HG03354 (cell line): ENCODE results near the gene CLCN7.
A peak's percentile ranks its signal among the peaks of the same experiment; 100 is the strongest.

ENCODE experiments used
- ATAC-seq: cut with Tn5 transposase; IDR thresholded peaks from one replicate; pipeline ENCODE4 v1.9.1; 2021; ENCODE audit warnings: mild to moderate bottlenecking; ENCODE audit not compliant: unreplicated experiment, poor library complexity, severe bottlenecking

CLCN7 gene

GRCh38 chr16:1420111-1420539, 54.7 kb downstream of the CLCN7 start:
- ATAC-seq = no peak

- ATAC-seq = no peak
Observed at GRCh38 chr16:1416521-1416941, 58.3 kb downstream of the CLCN7 start.

- ATAC-seq = peak; percentile 58
Observed at GRCh38 chr16:1414532-1415260, 60.1 kb downstream of the CLCN7 start, which contains the start of gene UNKL. Gene UNKL (minus strand): TSS chr16:1414704. CDS start chr16:1414691, 13 bp downstream.

GRCh38 chr16:1413684-1414531, 60.9 kb downstream of the CLCN7 start:
- peak; percentile 38 for ATAC-seq

- ATAC-seq = no peak
Observed at GRCh38 chr16:1412847-1413246, 62.0 kb downstream of the CLCN7 start.

DNA sequence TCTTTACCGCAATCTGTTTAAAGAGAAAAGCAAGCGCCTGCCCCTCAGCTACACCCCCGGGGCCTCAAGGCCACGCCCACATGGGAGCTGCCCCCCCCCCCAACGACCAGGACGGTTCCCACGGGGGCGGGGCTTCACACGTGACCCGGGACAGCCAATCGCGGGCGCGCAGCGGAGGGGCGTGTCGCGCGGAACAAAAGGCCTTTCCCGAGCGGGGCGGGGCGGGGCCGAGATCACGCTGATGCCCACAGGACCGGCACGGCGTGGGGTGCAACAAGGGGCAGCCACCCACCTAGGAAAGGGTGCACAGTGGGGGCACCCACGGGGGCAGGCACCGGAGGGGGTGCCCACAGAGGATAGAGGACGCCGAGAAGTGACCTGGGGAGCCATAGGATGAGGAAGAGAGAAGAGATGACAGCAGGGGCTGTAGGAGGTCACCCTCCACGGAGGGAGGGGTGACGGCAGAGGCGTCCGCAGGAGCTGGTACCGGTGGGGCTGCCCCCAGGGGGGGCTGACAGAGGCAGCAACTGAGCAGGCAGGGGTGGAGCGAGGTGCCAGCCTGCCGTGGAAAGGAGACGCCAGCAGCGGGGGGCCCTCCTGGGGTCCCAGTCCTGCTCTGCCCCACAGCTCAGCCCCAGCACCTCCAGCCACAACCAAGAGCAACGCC, 66.5 kb downstream of the CLCN7 start:
- ATAC-seq = peak; percentile 76

DNA sequence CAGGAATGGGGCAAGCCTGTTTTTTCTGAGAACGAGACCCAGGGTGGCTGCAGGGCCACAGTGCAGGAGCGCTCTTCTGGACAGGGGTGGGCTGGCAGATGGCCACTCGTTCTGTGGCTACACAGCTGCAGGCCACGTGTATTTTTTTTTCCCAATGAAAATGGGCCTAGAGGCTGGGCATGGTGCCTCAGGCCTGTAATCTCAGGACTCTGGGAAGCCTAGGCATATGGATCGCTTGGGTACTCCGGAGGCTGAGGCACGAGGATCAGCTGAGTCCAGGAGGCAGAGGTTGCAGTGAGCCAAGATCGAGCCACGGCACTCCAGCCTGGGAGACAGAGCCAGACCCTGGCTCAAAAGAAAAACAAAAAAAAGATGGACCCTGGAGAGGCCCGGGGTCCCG, 67.1 kb downstream of the CLCN7 start:
- ATAC-seq = no peak

GRCh38 chr16:1403733-1404132, 71.1 kb downstream of the CLCN7 start:
- ATAC-seq = no peak

- no peak for ATAC-seq
Observed at GRCh38 chr16:1403036-1403435, 71.8 kb downstream of the CLCN7 start.

DNA sequence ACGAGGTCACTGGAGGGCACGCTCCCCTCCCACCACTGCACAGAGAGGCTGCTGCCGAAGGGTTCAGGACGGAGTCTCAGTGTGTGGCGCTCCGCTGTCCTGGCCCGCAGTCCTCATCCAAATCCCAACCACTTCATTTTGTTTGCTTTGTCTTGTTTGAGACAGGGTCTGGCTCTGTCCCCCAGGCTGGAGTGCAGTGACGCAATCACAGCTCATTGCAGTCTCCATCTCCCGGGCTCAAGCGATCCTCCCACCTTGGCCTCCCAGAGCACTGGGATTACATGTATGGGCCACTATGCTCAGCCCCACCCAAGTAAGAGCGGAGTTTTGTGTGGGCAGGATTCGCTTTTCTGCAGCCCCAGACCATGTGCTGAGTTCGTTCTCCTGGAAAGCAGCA, 73.1 kb downstream of the CLCN7 start:
- ATAC-seq = no peak

DNA sequence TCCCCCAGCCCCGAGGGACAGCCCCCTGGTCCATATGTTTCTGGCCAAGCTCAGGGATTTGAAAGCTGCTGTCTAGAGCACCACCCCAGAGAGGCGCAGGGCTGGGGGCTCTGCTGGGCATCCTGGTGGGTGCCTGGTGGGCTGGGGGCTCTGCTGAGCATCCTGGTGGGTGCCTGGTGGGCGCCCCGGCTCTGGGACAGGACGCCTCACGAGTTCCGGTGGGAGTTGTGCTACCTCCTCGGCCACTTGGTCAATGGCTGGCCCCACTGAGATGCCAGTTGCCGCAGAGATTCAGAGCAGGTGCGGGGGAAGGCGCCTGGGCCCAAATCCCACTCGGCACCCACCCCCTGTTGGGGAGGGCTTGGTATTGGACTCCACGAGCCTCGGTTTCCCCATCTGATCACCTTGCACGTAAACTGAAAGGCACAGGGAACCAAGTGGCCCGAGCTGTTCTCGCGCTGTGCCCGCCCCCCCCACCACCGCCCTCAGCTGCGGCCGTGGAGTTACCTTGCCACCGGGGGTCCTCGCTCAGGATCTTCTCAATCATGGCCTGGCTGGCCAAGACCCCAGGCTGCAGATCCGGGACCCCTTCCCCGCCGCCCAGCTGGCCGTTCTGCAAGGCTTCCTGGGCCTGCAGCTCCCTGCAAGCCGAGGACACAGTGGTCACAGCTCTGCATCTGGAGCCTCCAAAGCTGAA, 73.6 kb downstream of the CLCN7 start:
- no peak for ATAC-seq

- ATAC-seq = no peak
Observed at GRCh38 chr16:1398826-1399581, 75.8 kb downstream of the CLCN7 start.

DNA sequence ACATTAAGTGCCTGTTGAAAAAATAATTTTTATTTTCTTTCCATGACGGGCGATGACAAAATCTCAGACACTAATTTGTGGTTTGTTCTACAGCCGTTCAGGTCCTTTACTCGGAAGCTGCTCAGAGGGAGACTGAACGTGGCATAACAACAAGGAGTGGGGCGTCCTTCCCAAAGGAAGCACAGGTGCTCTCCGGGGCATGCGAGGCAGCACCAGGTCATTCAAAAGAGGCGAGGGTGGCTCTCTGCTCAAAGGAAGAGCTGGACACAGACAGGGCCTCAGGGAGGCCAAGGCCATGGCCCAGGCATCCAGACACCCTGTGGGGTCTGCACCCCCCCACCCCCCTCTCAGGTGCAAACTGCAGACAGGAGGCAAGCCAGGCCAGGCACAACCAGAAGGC, 76.5 kb downstream of the CLCN7 start:
- no peak for ATAC-seq

DNA sequence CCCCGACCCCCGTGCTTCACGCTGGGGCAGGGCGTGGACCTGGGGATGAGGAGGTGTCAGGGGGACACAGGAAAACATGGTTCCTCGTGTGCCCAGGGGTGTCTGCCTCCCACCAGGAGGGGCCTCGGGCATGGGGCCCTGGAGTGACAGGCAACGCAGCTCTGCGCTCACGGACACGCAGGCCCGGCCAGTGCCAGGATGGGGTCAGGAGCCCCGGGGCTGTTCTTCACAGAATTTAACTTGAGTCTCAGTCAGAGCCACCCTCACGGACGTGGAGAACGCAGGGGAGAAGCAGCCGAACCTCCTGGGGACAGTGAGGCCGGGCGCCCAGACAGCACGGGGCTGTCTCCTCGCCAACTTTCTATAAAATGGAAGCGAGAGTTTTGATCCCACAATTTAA, 77.0 kb downstream of the CLCN7 start:
- no peak for ATAC-seq

DNA sequence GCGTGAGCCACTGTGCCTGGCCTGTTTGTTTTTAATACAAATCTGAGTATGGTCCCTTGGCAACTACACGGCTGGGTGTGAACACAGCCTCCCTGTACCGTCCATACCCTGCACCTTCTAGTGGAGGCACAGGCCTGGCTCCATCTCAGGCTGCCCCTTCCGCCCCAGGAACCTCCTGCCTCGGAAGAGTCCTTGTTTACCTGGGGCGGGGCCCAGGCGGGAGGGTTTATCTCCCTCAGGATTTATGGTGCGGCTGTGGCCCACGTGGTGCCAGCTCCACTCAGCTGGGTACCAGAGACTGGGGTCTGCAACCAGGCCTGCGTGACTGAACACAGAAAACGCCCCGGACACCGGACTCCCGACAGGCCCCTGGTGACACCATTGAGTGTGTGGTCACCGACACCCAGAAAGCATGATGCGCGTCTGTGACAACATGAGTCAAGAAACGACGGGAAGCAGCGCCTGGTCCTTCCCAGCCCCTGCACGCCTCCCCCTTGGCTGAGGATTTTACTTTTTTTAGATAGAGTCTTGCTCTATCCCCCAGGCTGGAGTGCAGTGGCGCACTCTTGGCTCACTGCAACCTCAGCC, 79.3 kb downstream of the CLCN7 start:
- ATAC-seq = no peak
